Esophagus muscularis mucosa (tissue), 4 donors: ENCODE results near the gene OXNAD1.

Experiments used
- CTCF ChIP-seq, 3 experiments: fragments of 200-600 bp in 2 of 3; fragments of 450-650 bp in 1 of 3; sonication (generic) in 2 of 3; IDR thresholded peaks; one replicate each; pipeline ENCODE4 v1.5.1; 2017 to 2019; ENCODE audit warnings: antibody characterized with exemption in 3 of 3, mild to moderate bottlenecking in 2 of 3, moderate library complexity in 1 of 3
- EP300 ChIP-seq: sonication (generic); formaldehyde crosslinking; IDR thresholded peaks from one replicate; pipeline ENCODE4 v1.6.1; 2017; ENCODE audit warnings: antibody characterized with exemption
- POLR2A ChIP-seq: fragments of 450-650 bp; IDR thresholded peaks from one replicate; pipeline ENCODE4 v1.6.1; 2017; ENCODE audit warnings: antibody characterized with exemption, moderate library complexity, mild to moderate bottlenecking, low read depth
- POLR2AphosphoS5 ChIP-seq, 2 donors: sonication (generic); formaldehyde crosslinking; IDR thresholded peaks; one replicate each; pipeline ENCODE4 v1.6.1; 2017; ENCODE audit warnings: antibody characterized with exemption in 2 of 2

GRCh38 chr3:16309558-16309957, 44.5 kb downstream of the OXNAD1 start:
- TF ChIP-seq POLR2A (no peak), CTCF (IDR thresholded peaks at IDR 0.05) (no peak), POLR2AphosphoS5 (IDR thresholded peaks at IDR 0.05) (no peak), EP300 (no peak)
